ENCODE results near the gene IGSF21.

The IGSF21 gene

GRCh38 chr1:18107369-18108298 is at the start of gene IGSF21:
Gene IGSF21 (plus strand): TSS chr1:18107798. CDS start chr1:18108129, 331 bp downstream.
- DNase-seq (ENCODE audit: low read depth): no peak

- no peak for DNase-seq (ENCODE audit: low read depth)
Measured at GRCh38 chr1:18058206-18058921, 49.2 kb upstream of the IGSF21 start.

- DNase-seq (ENCODE audit: low read depth): no peak
Measured at GRCh38 chr1:18058981-18059605, 48.5 kb upstream of the IGSF21 start.

GRCh38 chr1:18060366-18060765 is 47.2 kb upstream of the IGSF21 start:
- no peak for DNase-seq (ENCODE audit: low read depth)

- no peak for DNase-seq (ENCODE audit: low read depth)
Measured at GRCh38 chr1:18062185-18062584, 45.4 kb upstream of the IGSF21 start.

- no peak for DNase-seq (ENCODE audit: low read depth)
Measured at GRCh38 chr1:18064534-18064933, 43.1 kb upstream of the IGSF21 start.

DNA sequence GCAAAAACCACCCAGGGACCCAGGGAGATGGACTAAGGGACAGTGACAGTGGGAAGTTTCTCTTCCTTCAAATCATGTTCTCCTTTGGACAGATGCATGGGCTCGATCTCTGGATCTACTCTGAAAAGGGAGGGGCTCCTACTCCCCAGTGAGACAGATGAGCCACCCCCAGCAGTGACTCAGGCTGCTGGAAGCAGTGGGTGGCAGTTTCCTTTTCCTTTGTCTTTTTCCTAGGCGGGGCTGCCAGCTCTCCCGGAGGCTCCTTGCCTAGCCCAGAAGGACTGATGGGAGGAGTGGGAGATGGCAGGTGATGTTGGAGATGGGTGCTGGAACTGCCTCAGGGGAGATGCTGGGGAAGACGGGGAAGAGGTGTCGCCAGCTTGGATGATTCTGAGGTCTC is 41.0 kb upstream of the IGSF21 start:
- no peak for DNase-seq (ENCODE audit: low read depth)

- no peak for DNase-seq (ENCODE audit: low read depth)
Measured at GRCh38 chr1:18069903-18070302, 37.7 kb upstream of the IGSF21 start.

DNA sequence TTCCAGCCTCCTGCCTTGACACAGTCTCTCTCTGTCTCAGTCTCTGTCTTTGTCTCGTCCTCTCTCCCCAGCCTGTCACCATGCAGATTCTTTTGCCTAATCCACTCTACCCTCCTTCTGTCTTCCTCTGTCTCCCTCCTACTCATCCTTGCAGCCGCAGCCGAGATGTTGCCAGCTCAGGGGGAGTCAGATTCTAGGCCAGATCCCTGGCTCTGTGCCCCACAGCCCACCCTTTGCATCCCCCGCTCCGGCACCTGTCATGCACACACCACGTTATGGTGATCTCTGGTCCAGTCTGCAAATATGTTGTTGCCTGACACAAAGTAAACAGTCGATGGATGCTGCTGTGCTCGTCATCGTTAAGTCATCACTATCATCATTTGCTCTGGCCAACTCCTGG is 35.5 kb upstream of the IGSF21 start:
- DNase-seq (ENCODE audit: low read depth): no peak

DNA sequence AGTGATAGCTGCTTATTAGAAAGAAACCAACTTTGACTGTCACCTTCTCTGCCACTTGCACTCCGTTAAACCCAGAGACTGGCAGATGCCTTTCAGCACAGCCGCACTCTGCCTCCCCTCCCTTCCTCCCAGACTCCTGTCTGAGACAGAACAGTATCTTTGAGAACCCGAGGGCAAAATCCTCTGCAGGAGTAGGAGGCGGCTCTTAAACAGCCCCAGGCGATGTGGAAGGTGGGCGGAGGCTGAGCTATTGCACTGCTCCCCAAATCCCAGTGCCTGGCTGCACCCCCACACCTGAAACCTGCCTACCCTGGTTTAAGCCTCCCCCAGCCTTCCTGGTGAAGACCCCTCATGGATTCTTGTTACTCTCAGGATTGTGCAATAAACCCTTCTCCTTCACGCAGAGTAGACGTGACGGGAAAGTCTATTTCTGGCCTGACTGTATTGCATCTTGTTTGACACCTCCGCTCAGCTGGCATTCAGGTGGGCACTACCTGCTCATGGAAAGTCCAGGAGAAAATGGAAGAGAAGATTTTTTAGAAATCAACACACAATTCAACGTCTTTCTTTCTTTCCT is 34.4 kb upstream of the IGSF21 start:
- DNase-seq (ENCODE audit: low read depth): no peak

DNA sequence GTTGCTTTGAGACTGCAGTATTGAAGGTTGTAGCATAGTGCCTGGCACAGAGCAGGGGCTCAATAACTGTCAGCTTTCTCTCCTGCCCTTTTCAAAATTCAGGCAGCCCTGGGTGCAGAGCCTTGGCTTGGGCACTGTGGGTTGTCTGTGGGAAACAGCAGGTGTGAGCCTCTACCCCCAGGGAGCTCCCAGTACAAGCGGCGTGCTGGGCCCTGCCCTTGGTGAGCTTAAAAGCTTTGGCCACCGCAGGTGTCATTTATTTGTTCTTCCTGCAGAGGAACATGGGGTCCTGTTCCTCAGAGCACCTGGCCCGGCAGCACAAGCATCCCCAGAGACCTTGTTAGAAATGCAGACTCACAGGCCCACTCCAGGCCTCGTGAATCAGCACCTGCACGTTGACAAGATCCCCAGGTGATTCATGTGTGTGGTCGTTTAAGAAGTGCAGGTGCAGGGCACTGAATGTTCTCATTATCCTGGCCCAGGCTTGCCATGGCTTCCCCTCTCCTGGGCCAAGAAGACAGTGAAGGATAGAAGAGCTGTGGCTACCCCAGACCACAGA is 29.9 kb upstream of the IGSF21 start:
- DNase-seq (ENCODE audit: low read depth): no peak

DNA sequence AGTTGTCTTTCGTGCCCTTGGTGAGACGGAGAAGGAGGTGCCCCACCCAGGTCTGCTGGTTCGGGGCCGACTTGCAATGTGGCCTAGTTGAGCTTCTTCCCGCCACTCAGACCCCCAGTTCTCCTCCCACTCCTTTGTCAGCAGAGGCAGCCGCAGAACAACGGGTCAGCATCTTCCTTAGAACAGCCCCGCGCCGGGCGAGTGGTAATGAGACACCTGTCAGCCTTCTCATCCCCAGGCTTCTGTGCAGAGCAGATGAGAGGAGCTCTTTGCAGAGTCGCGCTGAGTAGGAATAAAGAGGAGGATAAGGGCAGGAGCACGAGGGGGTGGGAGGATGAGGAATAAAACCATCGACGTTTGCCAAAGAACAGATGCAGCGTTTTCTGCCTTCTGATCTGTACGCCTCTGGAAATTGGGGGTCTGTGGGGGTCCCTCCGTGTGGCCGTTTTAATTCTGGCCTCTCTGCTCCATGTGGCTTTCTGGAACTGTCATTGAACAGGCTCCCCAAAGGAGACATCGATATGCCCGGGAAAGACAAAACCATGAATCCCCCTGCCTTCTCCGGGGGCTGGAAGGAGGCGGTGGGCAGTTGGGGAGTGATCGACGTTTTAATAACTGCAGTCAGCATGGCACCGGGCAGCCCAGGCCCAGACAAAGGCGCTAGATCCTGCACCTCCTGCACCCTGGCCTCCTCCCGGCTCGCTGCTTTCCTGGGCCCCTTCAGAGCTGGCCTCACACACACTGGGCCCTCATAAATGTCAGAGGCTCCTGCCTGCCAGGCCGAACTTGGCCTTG is 27.5 kb upstream of the IGSF21 start:
- no peak for DNase-seq (ENCODE audit: low read depth)

DNA sequence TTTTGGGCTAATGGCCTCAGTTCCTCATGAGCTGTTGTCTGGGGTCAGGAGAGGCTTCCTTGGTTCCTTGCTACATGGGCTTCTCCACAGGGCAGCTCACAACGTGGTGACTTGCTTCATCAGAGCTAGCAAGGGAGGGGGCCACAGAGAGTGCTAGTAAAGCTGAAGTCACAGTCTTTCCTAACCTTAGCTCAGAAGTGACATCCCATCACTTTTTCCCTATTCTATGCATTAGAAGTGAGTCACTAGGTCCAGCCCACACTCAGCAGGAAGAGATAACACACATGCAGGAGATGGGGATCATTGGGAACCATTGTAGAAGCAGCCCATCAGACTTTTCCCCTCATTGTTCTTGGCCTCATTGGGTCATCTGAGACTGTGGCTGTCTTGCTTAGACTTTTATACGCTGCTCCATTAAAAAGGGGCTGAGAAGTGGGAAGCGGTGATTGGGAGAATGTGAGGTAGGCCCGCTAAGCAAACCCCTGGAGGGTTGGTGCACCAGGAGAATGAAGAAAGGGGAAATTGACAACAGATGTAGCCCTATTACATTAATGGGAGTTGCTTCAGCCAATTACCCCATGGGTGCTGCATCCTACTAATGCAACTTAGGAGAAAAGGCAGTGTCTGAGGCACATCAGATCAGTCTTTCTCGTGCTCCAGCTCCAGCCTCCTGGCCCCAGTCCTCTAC is 22.1 kb upstream of the IGSF21 start:
- DNase-seq (ENCODE audit: low read depth): no peak

DNA sequence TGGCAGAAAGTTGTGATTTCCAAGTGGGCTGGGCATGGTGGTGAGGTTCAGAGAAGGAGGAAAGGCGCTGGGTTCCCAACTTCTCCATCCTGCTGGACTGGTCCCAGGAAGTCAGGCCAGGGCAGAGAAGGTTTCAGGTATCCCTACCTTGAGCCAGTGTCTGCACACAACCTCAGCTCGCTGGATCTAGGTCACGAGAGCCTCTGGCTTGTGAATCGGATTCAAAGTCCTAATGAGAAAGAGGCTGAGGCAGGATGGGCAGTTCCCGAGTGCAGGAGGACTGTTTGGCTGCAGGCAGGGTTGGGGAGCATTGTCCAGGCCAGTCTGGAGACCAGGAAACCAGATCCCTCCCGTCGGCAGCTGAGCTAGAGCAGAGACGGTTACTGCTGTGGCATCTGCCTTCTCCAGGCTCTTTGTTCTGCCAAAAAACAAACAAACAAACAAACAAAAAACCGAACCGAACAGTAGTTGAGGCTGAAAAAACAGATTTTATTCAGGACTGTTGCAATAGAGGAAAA is 19.5 kb upstream of the IGSF21 start:
- no peak for DNase-seq (ENCODE audit: low read depth)

- no peak for DNase-seq (ENCODE audit: low read depth)
Measured at GRCh38 chr1:18089488-18089887, 18.1 kb upstream of the IGSF21 start.

DNA sequence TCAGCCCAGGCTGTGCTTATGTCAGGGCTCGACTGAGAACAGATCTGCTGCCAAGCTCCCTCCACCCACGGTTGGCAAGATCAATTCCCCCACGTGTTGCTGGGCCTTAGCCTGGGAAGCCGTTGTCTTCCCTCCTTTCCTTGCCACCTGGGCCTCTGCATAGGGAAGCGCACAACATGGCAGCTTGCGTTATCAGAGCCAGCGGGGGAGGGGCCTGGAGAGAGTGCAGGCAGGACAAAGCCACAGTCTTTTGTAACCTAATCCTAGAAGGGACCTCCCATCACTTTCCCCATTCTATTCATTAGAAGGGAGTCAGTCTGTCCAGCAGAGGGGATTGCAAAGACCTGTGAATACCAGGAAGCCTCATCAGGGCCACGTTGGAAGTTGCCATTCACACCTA is 17.0 kb upstream of the IGSF21 start:
- DNase-seq (ENCODE audit: low read depth): no peak

- DNase-seq (ENCODE audit: low read depth): no peak
Measured at GRCh38 chr1:18091660-18092446, 15.7 kb upstream of the IGSF21 start.

GRCh38 chr1:18093193-18093592 is 14.4 kb upstream of the IGSF21 start:
- no peak for DNase-seq (ENCODE audit: low read depth)

- DNase-seq (ENCODE audit: low read depth): no peak
Measured at GRCh38 chr1:18093646-18094045, 14.0 kb upstream of the IGSF21 start.

GRCh38 chr1:18094096-18094495 is 13.5 kb upstream of the IGSF21 start:
- DNase-seq (ENCODE audit: low read depth): no peak
